Measurements from ENCODE around the gene CIAO1. TPM values are rescaled to one million over a fixed set of nuclear protein-coding genes. Genes with fewer than 3 reads are reported as not detected.

CIAO1 gene
- total RNA-seq, 1 donor from 2014 or later, result 55.9 TPM

GRCh38 chr2:96239091-96239490, 26.9 kb upstream of the CIAO1 start:
- Mint-ChIP-seq H3K36me3 (peaks cover 2% of the 10 kb centered on the region), H3K4me3 (no peak overlapping the region), H3K27me3 (ENCODE audit: insufficient read depth, low read depth) (no peaks in the 10 kb centered on the region), H3K9me3 (no peaks in the 10 kb centered on the region), H3K27ac (no peak overlapping the region), H3K4me1 (no peaks in the 10 kb centered on the region)
- H3K79me2 ChIP-seq (ENCODE audit: low read depth), result no peaks in the 10 kb centered on the region
- no peak overlapping the region for H2AFZ ChIP-seq (replicated peaks)
- no peaks in the 10 kb centered on the region for H4K20me1 ChIP-seq (ENCODE audit: low read depth)
- no peaks in the 10 kb centered on the region for H3K4me1 ChIP-seq
- H3K4me2 ChIP-seq, result no peak overlapping the region
- H3K9ac ChIP-seq, result no peak overlapping the region
- H3K9me3 ChIP-seq (ENCODE audit: low read depth), result no peaks in the 10 kb centered on the region
- no peak for DNase-seq (ENCODE audit: low spot score)
- TF ChIP-seq CTCF (IDR thresholded peaks at IDR 0.05) (no peak), EZH2phosphoT487 (IDR thresholded peaks at IDR 0.05) (no peak), EZH2 (IDR thresholded peaks at IDR 0.05) (no peak)
- H3K27ac ChIP-seq, result no peak overlapping the region
- H3F3A ChIP-seq (ENCODE audit: low read depth), result no peaks in the 10 kb centered on the region
- no peak overlapping the region for H3K4me3 ChIP-seq
- no peaks in the 10 kb centered on the region for H3K36me3 ChIP-seq
- H3K27me3 ChIP-seq, result no peaks in the 10 kb centered on the region

GRCh38 chr2:96239745-96240264, 26.2 kb upstream of the CIAO1 start:
- Histone ChIP-seq H2AFZ (replicated peaks) (no peak overlapping the region), H3K9me3 (ENCODE audit: low read depth) (no peaks in the 10 kb centered on the region), H3K27me3 (no peaks in the 10 kb centered on the region), H3F3A (ENCODE audit: low read depth) (no peaks in the 10 kb centered on the region), H3K4me3 (no peak overlapping the region), H3K36me3 (no peaks in the 10 kb centered on the region), H3K4me2 (no peak overlapping the region), H3K9ac (no peak overlapping the region), H3K79me2 (ENCODE audit: low read depth) (no peaks in the 10 kb centered on the region), H3K27ac (no peak overlapping the region), H3K4me1 (no peaks in the 10 kb centered on the region), H4K20me1 (ENCODE audit: low read depth) (no peaks in the 10 kb centered on the region)
- Mint-ChIP-seq H3K27ac (no peak overlapping the region), H3K36me3 (peaks cover 2% of the 10 kb centered on the region), H3K4me1 (no peaks in the 10 kb centered on the region), H3K27me3 (ENCODE audit: insufficient read depth, low read depth) (no peaks in the 10 kb centered on the region), H3K4me3 (no peak overlapping the region), H3K9me3 (no peaks in the 10 kb centered on the region)
- no peak for DNase-seq (ENCODE audit: low spot score)
- TF ChIP-seq EZH2phosphoT487 (IDR thresholded peaks at IDR 0.05) (no peak), EZH2 (IDR thresholded peaks at IDR 0.05) (no peak), CTCF (IDR thresholded peaks at IDR 0.05) (no peak)

- H3K4me3 Mint-ChIP-seq, result no peak overlapping the region
- H3K4me1 Mint-ChIP-seq, result no peaks in the 10 kb centered on the region
- Histone ChIP-seq H4K20me1 (ENCODE audit: low read depth) (no peaks in the 10 kb centered on the region), H3K4me2 (no peak overlapping the region), H3K27ac (no peak overlapping the region), H3K9me3 (ENCODE audit: low read depth) (no peaks in the 10 kb centered on the region), H2AFZ (replicated peaks) (no peak overlapping the region), H3K4me3 (no peak overlapping the region), H3K9ac (no peak overlapping the region), H3F3A (ENCODE audit: low read depth) (no peaks in the 10 kb centered on the region), H3K27me3 (no peaks in the 10 kb centered on the region), H3K4me1 (no peaks in the 10 kb centered on the region), H3K36me3 (no peaks in the 10 kb centered on the region), H3K79me2 (ENCODE audit: low read depth) (no peaks in the 10 kb centered on the region)
- H3K27ac Mint-ChIP-seq, result no peak overlapping the region
- H3K9me3 Mint-ChIP-seq, result no peaks in the 10 kb centered on the region
- H3K36me3 Mint-ChIP-seq, result peaks cover 2% of the 10 kb centered on the region
- H3K27me3 Mint-ChIP-seq (ENCODE audit: insufficient read depth, low read depth), result no peaks in the 10 kb centered on the region
- no peak for TF ChIP-seq CTCF (IDR thresholded peaks at IDR 0.05)
- no peak for TF ChIP-seq EZH2phosphoT487 (IDR thresholded peaks at IDR 0.05)
- no peak for TF ChIP-seq EZH2 (IDR thresholded peaks at IDR 0.05)
- DNase-seq (ENCODE audit: low spot score), result no peak
Observed at GRCh38 chr2:96240341-96241038, 25.5 kb upstream of the CIAO1 start.
